HepG2 (cell line): ENCODE data around the gene OSCP1. TPM values are rescaled to one million over a fixed set of nuclear protein-coding genes. Genes with fewer than 3 reads are reported as not detected.

Experiments used
- ATAD3A ChIP-seq: sonication (generic); formaldehyde crosslinking; IDR thresholded peaks from 2 replicates; pipeline ENCODE4 v1.4.0; 2020; ENCODE audit warnings: missing genetic modification reagents
- BRD4 ChIP-seq: sonication (generic); formaldehyde crosslinking; IDR thresholded peaks from 2 replicates; pipeline ENCODE4 v1.4.0; 2020; ENCODE audit warnings: missing genetic modification reagents
- GZF1 ChIP-seq: sonication (generic); formaldehyde crosslinking; IDR thresholded peaks from 2 replicates; pipeline ENCODE4 v1.5.1; 2020; ENCODE audit warnings: mild to moderate bottlenecking, missing genetic modification reagents
- MYC ChIP-seq: sonication (generic); formaldehyde crosslinking; IDR thresholded peaks from 2 replicates; pipeline ENCODE4 v1.9.0; 2021; ENCODE audit warnings: missing genetic modification reagents, borderline replicate concordance
- NKX3-1 ChIP-seq: sonication (generic); formaldehyde crosslinking; IDR thresholded peaks from 2 replicates; pipeline ENCODE4 v1.5.0; 2020; ENCODE audit warnings: missing genetic modification reagents
- REXO4 ChIP-seq: sonication (generic); formaldehyde crosslinking; IDR thresholded peaks from 2 replicates; pipeline ENCODE4 v1.8.0; 2022; ENCODE audit warnings: missing genetic modification reagents, mild to moderate bottlenecking, borderline replicate concordance
- TBX2 ChIP-seq: sonication (generic); formaldehyde crosslinking; IDR thresholded peaks from 2 replicates; pipeline ENCODE4 v1.5.0; 2020; ENCODE audit warnings: missing genetic modification reagents, mild to moderate bottlenecking, borderline replicate concordance
- ZFP41 ChIP-seq: sonication (generic); formaldehyde crosslinking; IDR thresholded peaks from 2 replicates; pipeline ENCODE4 v1.4.0; 2020; ENCODE audit warnings: mild to moderate bottlenecking, missing genetic modification reagents, borderline replicate concordance
- ZHX2 ChIP-seq, 2 experiments: sonication (generic) in 1 of 2; formaldehyde crosslinking in 1 of 2; IDR thresholded peaks; 2 replicates each; pipeline versions ENCODE4 v1.6.1 to v1.9.0; 2014 to 2022; ENCODE audit warnings: antibody characterized with exemption in 1 of 2, borderline replicate concordance in 1 of 2, inconsistent platforms in 1 of 2, low read depth in 1 of 2, missing genetic modification reagents in 1 of 2
- ZNF136 ChIP-seq: sonication (generic); formaldehyde crosslinking; IDR thresholded peaks from 2 replicates; pipeline ENCODE4 v1.8.1; 2022; ENCODE audit warnings: low read depth, mild to moderate bottlenecking, moderate library complexity, missing genetic modification reagents
- ZNF180 ChIP-seq: sonication (generic); formaldehyde crosslinking; IDR thresholded peaks from 2 replicates; pipeline ENCODE4 v1.4.0; 2020; ENCODE audit warnings: low read depth, missing genetic modification reagents, borderline replicate concordance
- ZNF570 ChIP-seq: sonication (generic); formaldehyde crosslinking; IDR thresholded peaks from 2 replicates; pipeline ENCODE4 v1.4.0; 2020; ENCODE audit warnings: mild to moderate bottlenecking, missing genetic modification reagents, borderline replicate concordance
- ZNF614 ChIP-seq: IDR thresholded peaks from 2 replicates; pipeline ENCODE4 v1.6.1; 2018; ENCODE audit warnings: missing biosample characterization, missing genetic modification reagents, inconsistent platforms, borderline replicate concordance
- ZNF615 ChIP-seq: sonication (generic); formaldehyde crosslinking; IDR thresholded peaks from 2 replicates; pipeline ENCODE4 v1.5.0; 2020; ENCODE audit warnings: mild to moderate bottlenecking, missing genetic modification reagents, borderline replicate concordance
- ZNF687 ChIP-seq: sonication (generic); formaldehyde crosslinking; IDR thresholded peaks from 2 replicates; pipeline ENCODE4 v1.5.1; 2020; ENCODE audit warnings: mild to moderate bottlenecking, missing genetic modification reagents, moderate library complexity
- ZNF816 ChIP-seq: sonication (generic); formaldehyde crosslinking; IDR thresholded peaks from 2 replicates; pipeline ENCODE4 v1.8.0; 2022; ENCODE audit warnings: missing genetic modification reagents, mild to moderate bottlenecking, borderline replicate concordance
- ZNF850 ChIP-seq: sonication (generic); formaldehyde crosslinking; conservative IDR thresholded peaks from 2 replicates; pipeline ENCODE4 v1.9.0; 2021; ENCODE audit warnings: mild to moderate bottlenecking, missing genetic modification reagents
- ZNF883 ChIP-seq: sonication (generic); formaldehyde crosslinking; IDR thresholded peaks from 2 replicates; pipeline ENCODE4 v1.5.1; 2020; ENCODE audit warnings: mild to moderate bottlenecking, missing genetic modification reagents; ENCODE audit errors: not compliant biosample characterization
- polyA plus RNA-seq, 8 experiments: library from polyadenylated mRNA; depleted of rRNA in 3 of 8; stranded (reverse) in 7 of 8; unstranded in 1 of 8; fragments of >200 nt; fragmentation: Illumina TruSeq in 4 of 8; extraction: Trizol in 4 of 8; gene quantifications; 2 replicates each; pipeline versions ENCODE4 v1.2.1 to v1.2.3, GENCODE V29; 2011 to 2016; ENCODE audit warnings: low read depth in 4 of 8, missing spikeins in 1 of 8, mixed read lengths in 1 of 8; ENCODE audit not compliant: insufficient read depth in 1 of 8
- total RNA-seq, 5 experiments: library from RNA; depleted of rRNA; stranded (reverse); fragments of >200 nt; fragmentation: Illumina TruSeq; extraction: Trizol; gene quantifications; 2 replicates each; pipeline ENCODE4 v1.2.3, GENCODE V29; 2016; ENCODE audit warnings: low read depth in 1 of 5

Gene OSCP1
- total and polyA plus RNA-seq, 2 of the 13 experiments (the other 11 are each of a cell fraction or from before 2014, with no cell fraction given) = 0.60 to 0.84 TPM

- TF ChIP-seq ZHX2 (IDR thresholded peaks at IDR 0.05; ENCODE audit: low read depth) = no peak
- no peak for TF ChIP-seq ZHX2 (CRISPR knock-in tag; IDR thresholded peaks at IDR 0.05; ENCODE audit: borderline replicate concordance)
- TF ChIP-seq REXO4 (CRISPR knock-in tag) = no peak
- no peak for TF ChIP-seq ZNF136 (CRISPR knock-in tag)
- TF ChIP-seq ZNF615 (CRISPR knock-in tag) = no peak
- TF ChIP-seq ZFP41 = peak; percentile 90; the same call in 1 of the 2 replicates
- TF ChIP-seq TBX2 (CRISPR knock-in tag) = peak; percentile 62
- no peak for TF ChIP-seq ZNF816 (CRISPR knock-in tag)
- TF ChIP-seq ZNF570 (CRISPR knock-in tag) = 0 out of 2 replicates have a peak, but pooled peaks have one; percentile 40
- TF ChIP-seq MYC (CRISPR knock-in tag) = peak; percentile 69; the same call in 1 of the 2 replicates
- TF ChIP-seq ZNF614 (CRISPR knock-in tag) = peak; percentile 22; the same call in 1 of the 2 replicates
- TF ChIP-seq ATAD3A (CRISPR knock-in tag) = no peak
- peak; percentile 88; the same call in 1 of the 2 replicates for TF ChIP-seq GZF1 (CRISPR knock-in tag)
- TF ChIP-seq NKX3-1 = peak; percentile 73; the same call in 1 of the 2 replicates
- TF ChIP-seq BRD4 (CRISPR knock-in tag) = 0 out of 2 replicates have a peak, but pooled peaks have one; percentile 58
- peak; percentile 85 for TF ChIP-seq ZNF687 (CRISPR knock-in tag)
- TF ChIP-seq ZNF850 (CRISPR knock-in tag) = no peak
- TF ChIP-seq ZNF180 (CRISPR knock-in tag) = no peak
- TF ChIP-seq ZNF883 (CRISPR knock-in tag) = peak; percentile 25
Measured at GRCh38 chr1:36386265-36387140, 63.7 kb downstream of the OSCP1 start (continued).
